ENCODE measurements around the gene SRBD1.

Gene SRBD1

DNA sequence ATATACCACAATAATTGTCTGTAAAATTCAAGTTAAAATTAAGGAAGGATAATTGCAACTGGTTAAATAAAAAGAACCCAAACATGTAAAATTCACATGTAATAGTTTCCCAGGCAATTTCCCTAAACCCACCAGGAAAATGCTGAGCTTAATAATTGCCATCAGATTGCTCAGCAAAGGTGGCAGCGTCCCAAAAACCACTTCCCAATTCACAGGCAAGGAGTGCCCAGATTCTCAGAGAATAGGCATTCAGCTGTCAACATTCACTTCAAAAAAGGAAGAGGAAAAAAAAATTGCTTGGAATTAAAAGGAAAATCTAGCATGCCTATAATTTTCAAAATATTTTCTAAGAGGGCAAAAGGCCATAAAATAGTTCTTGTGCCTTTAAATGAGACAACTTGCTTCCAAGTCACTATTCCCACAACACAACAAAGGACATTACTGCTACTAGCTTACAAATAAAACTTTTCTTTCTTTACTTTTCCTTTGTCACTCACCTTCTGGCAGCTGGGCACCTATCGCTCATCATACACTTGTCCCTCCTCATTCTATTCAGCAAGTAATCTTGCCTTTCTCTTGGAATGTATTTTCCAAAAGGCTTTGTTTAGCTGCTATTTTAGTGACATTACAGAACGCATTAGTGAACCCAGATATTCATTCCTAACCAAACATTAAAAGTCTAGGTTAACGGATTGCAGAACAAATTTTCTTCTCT is 15.2 kb downstream of the SRBD1 start:
- no peak for DNase-seq

DNA sequence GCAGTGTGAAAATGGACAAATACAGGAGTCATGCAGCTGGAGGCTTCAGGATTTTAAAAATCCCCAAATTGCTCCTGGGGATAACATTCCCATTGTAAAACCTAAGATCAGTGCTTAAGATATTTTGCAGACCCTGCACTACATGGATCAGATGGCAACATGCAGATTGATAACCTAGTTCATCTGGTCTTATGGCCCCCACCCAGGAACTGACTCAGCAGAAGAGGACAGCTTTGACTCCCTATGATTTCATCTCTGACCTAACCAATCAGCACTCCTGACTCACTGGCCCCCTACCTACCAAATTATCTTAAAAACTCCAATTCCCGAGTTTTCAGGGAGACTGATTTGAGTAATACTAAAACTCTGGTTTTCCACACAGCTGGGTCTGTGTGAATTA is 20.0 kb downstream of the SRBD1 start:
- no peak for DNase-seq

DNA sequence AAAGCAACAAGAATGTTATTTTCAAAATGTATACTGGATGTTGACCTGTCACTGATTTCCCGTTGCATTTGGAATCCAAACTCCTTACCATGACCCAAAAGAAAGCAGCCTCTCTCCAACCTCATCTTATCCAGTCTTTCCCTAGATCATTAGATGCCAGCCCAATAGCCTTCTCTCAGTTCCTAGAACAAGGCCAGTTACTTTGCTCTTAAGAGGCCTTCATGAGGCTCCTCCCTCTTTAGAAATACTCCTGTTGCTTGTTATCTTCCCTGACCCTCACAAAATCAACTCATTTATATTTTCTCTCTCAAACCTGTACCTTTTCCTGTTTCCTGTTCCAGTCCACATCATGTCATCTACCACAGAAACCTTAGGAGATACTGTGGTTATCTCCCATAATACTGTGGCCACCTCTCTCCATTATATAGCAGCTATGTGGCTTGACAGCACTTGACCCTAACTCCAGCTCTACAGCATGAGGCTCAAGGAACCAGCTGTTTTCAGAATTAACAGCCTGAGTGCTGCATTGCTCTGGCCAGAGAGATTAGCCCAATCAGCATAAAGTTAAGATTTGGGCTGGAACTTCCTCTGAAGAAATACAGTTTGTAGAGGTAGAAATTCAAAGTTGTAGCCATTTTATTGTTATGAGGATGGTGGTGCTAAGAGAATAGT is 22.8 kb downstream of the SRBD1 start:
- no peak for DNase-seq

GRCh38 chr2:45586600-45586999 is 24.5 kb downstream of the SRBD1 start:
- DNase-seq, result no peak

GRCh38 chr2:45585267-45585861 is 25.7 kb downstream of the SRBD1 start:
- peak; percentile 29 for DNase-seq

GRCh38 chr2:45583977-45584376 is 27.1 kb downstream of the SRBD1 start:
- no peak for DNase-seq

DNA sequence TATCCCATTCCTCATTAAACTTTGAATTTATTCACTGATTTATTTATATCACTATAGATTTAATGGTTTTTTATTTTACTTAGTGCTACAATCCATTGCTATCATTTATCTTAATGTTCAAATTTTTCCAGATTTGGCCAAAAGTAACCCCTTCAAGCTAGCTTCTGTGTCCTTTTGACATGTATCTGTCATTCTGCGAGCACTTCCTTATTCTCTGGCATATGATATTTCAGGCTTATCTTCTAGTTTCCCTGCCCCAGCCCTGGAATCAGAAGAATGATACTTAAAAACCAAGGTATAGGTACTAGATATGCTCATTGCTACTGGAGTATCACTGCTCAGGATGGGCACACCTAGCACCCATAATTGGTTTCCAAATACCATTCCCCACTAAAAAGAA is 28.5 kb downstream of the SRBD1 start:
- no peak for DNase-seq

GRCh38 chr2:45578056-45578843 is 32.8 kb downstream of the SRBD1 start:
- peak; percentile 25 for DNase-seq

- DNase-seq, result no peak
Measured at GRCh38 chr2:45577441-45577840, 33.6 kb downstream of the SRBD1 start.

DNA sequence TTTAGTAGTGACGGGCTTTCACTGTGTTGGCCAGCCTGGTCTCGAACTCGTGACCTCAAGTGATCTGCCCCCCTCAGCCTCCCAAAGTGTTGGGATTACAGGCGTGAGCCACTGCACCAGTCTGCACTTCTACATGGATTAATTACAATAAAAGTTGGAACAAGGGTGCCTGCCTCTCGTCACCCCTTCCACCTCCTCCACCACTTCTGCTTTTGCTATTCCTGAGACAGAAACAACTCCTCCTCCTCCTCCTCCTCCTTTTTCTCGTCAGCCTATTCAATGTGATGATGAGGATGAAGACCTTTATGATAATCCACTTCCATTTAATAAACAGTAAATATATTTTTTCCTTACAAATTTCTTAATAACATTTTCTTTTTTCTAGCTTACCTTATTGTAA is 35.2 kb downstream of the SRBD1 start:
- DNase-seq, result no peak

GRCh38 chr2:45572979-45573378 is 38.1 kb downstream of the SRBD1 start:
- DNase-seq, result no peak

GRCh38 chr2:45571940-45572339 is 39.1 kb downstream of the SRBD1 start:
- DNase-seq, result no peak

DNA sequence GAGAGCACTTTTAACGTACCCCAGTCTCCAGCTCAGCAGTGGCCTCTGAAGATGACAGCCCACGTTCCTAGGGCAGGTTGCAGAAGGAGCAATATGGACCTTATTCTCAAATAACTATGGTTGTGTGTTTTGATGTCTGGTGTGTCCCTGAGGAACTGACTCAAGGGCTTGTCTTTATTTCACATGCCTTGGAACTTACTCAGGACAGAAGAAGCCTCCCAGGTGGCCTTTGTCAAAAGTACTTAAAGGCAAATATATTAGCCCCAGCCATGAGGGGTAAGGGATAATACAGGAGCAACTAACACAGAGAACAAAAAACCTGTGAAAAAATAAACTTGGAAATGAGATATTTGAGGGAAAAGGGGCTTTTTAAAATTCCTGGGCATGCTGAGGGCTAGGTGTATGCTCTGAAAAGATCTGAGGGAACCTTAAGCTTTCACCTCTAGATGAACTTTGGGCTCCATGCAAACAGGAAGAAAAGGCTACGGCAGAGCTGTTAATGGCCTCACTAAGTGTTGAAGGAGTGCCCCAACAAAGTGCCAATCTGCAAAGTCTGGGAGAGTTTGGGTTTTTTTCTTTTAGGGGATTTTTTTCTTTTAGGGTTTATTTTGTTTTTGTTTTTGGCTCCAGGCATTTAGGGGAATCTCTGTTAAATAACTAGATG is 40.3 kb downstream of the SRBD1 start:
- DNase-seq, result no peak

DNA sequence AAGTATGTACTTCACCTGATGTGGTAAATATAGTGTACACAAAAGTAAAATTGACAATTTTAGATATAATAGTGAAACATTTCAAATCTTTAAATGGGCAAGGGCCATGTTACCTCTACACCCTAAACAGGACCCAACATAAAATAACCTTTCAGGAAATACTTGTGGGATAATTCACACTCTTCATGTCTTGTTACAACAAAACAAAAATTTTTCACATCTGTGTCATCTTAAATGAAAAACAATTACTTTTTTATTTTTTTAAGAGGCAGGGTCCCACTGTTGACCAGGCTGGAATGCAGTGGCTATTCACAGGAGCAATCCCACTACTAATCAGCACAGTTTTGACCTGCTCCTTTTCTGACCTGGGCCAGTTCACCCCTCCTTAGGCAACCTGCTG is 42.1 kb downstream of the SRBD1 start:
- DNase-seq, result no peak

- peak; percentile 82 for DNase-seq
Measured at GRCh38 chr2:45567974-45568789, 42.9 kb downstream of the SRBD1 start.

GRCh38 chr2:45567288-45567963 is 43.6 kb downstream of the SRBD1 start:
- no peak for DNase-seq

DNA sequence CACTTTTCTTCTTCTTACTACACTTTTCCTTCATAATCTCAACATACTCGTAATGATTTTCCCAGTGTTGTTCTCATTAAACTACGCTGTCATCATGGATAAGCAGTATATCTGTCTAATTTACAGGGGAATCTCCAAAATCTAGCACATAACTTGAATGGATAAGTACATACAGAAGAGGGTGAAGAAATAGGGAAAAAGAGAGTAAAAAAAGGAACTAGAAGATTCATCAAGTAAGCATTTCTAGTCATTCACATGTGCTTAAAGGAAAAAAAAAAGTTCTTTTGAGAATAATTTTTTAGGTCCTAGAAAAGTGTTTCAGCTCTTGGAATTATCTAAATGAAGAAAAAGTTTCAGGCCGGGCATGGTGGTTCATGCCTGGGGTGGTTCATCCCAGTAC is 51.6 kb downstream of the SRBD1 start:
- DNase-seq, result no peak

- DNase-seq, result peak; percentile 50
Measured at GRCh38 chr2:45554742-45555140, 56.3 kb downstream of the SRBD1 start.

DNA sequence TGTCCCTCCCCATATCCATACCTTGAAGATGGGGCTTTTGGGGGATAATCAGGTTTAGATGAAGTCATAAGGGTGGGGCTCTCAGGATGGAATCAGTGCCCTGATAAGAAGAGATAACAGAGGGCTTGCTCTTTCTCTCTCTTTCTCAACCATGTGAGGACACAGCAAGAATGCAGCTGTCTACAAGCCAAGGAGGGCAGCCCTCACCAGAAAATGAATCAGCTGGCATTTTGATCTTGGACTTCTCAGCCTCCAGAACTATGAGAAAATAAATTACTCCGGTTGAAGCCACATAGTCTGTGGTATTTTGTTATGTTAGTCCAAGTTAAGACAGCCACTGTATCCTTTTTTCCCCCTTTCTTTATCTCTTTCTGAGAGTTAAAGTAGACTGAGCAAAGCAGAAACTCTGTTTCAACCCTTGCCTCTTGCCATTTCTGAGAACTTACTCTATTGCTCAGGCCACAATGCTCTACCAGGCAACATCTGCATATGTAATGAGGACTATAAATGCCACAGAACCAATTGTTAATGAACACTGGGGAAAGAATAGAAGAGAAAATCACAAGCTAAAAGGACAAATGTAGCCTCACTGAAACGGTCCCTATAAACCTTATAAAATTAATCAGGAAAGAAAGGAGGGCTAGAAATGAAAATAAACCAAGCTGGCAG is 56.9 kb downstream of the SRBD1 start:
- DNase-seq, result no peak

DNA sequence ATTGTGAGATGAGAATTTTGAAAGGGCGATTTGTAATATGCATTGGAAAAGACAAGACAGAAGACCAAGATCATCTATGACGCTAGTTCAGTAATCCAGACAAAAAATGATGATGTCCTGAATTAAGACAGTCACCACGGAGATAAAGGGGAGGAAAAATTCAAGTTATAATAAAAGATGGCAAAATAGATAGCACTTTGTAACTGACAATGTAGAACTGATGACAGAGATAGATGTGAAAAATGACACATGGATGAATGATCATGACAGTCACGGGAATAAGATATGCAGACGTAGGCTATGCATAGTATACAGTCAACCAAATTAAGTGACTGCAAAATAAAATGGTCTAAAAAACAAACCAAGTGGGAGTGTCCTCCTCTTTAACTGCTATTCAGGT is 59.2 kb downstream of the SRBD1 start:
- DNase-seq, result no peak

GRCh38 chr2:45545943-45546342 is 65.1 kb downstream of the SRBD1 start:
- no peak for DNase-seq

Data from activated CD4-positive, alpha-beta T cell treated with anti-CD3 and anti-CD28 coated beads, Interleukin-10, Interleukin-2, amounts not matched to agents 100 ng/mL and 50 ng/mL, durations not matched to agents 16 hours and 8 hours (primary cell).